ENCODE results near the gene ATOSB.

ATOSB gene

DNA sequence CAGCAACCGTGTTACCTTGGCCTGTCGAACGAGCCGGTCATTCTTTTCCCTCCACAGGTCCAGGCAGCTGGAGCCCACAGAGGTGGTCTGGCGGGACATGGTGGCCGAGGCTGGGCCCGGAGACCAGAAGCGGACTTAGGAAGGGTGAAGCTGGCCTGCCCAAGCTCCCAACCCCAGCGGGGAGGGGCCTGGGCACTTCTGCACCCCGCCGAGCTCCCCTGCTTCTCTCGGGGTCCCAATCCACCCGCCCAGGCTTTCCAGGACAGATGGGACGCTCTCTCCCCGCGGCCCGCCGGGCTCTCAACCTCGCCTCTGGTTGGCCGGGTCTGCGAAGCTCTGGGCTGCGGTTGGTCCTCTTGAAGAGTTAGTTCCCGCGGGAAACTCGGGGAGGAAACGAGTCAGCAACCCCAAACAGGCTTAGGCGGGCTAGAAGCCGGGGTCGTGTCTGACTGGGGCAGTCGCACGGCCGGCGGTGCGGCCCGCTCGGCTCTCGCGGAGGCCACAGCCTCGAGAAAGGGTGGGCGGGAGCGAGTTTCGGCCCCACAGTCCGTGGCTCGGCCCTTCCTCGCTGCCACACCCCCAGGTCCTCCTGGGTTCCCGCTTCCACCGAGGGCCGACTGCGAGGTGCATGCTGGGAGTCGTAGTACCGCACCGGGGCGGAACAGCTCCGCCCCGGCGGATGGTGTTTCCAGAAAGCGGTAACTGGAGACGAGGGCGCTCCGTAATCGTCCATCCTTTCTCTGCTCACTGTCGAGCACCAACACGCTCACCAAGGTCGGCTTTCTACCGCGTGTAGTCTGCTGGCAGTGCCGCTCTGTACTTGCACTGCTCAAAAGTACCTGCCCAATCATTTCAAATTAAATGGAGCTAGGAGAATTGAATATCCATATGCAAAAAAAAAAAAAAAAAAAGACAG is 36.0 kb downstream of the ATOSB start, which contains the start of gene FANCG (continued):
- TF ChIP-seq ZNF658 (tag by site-specific recombination; IDR thresholded peaks at IDR 0.05), result no peak
- TF ChIP-seq ZBTB20 (tag by site-specific recombination; IDR thresholded peaks at IDR 0.05), result peak; percentile 99
- peak; percentile 95 for TF ChIP-seq KLF9 (tag by site-specific recombination; IDR thresholded peaks at IDR 0.05; ENCODE audit: low read depth)
- TF ChIP-seq KLF10 (tag by site-specific recombination; IDR thresholded peaks at IDR 0.05), result peak; percentile 96
- TF ChIP-seq ZIC2 (tag by site-specific recombination; IDR thresholded peaks at IDR 0.05), result peak; percentile 36; the same call in 1 of the 2 replicates
- TF ChIP-seq WT1 (tag by site-specific recombination; IDR thresholded peaks at IDR 0.05), result no peak
- TF ChIP-seq KLF16 (tag by site-specific recombination; IDR thresholded peaks at IDR 0.05), result peak; percentile 55
- TF ChIP-seq SP3 (tag by site-specific recombination; IDR thresholded peaks at IDR 0.05), result peak; percentile 87
- TF ChIP-seq ZNF768 (tag by site-specific recombination; IDR thresholded peaks at IDR 0.05), result no peak
- no peak for TF ChIP-seq ZBTB44 (tag by site-specific recombination; IDR thresholded peaks at IDR 0.05)
- no peak for TF ChIP-seq MEIS1 (CRISPR knock-in tag; IDR thresholded peaks at IDR 0.05; ENCODE audit: borderline replicate concordance)
- TF ChIP-seq ZEB2 (tag by site-specific recombination; IDR thresholded peaks at IDR 0.05), result peak; percentile 99
- TF ChIP-seq, protein P1, sequence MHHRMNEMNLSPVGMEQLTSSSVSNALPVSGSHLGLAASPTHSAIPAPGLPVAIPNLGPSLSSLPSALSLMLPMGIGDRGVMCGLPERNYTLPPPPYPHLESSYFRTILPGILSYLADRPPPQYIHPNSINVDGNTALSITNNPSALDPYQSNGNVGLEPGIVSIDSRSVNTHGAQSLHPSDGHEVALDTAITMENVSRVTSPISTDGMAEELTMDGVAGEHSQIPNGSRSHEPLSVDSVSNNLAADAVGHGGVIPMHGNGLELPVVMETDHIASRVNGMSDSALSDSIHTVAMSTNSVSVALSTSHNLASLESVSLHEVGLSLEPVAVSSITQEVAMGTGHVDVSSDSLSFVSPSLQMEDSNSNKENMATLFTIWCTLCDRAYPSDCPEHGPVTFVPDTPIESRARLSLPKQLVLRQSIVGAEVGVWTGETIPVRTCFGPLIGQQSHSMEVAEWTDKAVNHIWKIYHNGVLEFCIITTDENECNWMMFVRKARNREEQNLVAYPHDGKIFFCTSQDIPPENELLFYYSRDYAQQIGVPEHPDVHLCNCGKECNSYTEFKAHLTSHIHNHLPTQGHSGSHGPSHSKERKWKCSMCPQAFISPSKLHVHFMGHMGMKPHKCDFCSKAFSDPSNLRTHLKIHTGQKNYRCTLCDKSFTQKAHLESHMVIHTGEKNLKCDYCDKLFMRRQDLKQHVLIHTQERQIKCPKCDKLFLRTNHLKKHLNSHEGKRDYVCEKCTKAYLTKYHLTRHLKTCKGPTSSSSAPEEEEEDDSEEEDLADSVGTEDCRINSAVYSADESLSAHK (tag by site-specific recombination; IDR thresholded peaks at IDR 0.05), result no peak
- no peak for TF ChIP-seq ZNF292 (tag by site-specific recombination; IDR thresholded peaks at IDR 0.05; ENCODE audit: borderline replicate concordance, low read depth)
- TF ChIP-seq KLF8 (tag by site-specific recombination; IDR thresholded peaks at IDR 0.05), result peak; percentile 85
- TF ChIP-seq, protein P2, sequence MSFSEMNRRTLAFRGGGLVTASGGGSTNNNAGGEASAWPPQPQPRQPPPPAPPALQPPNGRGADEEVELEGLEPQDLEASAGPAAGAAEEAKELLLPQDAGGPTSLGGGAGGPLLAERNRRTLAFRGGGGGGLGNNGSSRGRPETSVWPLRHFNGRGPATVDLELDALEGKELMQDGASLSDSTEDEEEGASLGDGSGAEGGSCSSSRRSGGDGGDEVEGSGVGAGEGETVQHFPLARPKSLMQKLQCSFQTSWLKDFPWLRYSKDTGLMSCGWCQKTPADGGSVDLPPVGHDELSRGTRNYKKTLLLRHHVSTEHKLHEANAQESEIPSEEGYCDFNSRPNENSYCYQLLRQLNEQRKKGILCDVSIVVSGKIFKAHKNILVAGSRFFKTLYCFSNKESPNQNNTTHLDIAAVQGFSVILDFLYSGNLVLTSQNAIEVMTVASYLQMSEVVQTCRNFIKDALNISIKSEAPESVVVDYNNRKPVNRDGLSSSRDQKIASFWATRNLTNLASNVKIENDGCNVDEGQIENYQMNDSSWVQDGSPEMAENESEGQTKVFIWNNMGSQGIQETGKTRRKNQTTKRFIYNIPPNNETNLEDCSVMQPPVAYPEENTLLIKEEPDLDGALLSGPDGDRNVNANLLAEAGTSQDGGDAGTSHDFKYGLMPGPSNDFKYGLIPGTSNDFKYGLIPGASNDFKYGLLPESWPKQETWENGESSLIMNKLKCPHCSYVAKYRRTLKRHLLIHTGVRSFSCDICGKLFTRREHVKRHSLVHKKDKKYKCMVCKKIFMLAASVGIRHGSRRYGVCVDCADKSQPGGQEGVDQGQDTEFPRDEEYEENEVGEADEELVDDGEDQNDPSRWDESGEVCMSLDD (tag by site-specific recombination; IDR thresholded peaks at IDR 0.05), result peak; percentile 40; the same call in 1 of the 2 replicates
- no peak for TF ChIP-seq ZNF664 (tag by site-specific recombination; IDR thresholded peaks at IDR 0.05)
- peak; percentile 93 for TF ChIP-seq PRDM10 (tag by site-specific recombination; IDR thresholded peaks at IDR 0.05)
- TF ChIP-seq, protein P3, sequence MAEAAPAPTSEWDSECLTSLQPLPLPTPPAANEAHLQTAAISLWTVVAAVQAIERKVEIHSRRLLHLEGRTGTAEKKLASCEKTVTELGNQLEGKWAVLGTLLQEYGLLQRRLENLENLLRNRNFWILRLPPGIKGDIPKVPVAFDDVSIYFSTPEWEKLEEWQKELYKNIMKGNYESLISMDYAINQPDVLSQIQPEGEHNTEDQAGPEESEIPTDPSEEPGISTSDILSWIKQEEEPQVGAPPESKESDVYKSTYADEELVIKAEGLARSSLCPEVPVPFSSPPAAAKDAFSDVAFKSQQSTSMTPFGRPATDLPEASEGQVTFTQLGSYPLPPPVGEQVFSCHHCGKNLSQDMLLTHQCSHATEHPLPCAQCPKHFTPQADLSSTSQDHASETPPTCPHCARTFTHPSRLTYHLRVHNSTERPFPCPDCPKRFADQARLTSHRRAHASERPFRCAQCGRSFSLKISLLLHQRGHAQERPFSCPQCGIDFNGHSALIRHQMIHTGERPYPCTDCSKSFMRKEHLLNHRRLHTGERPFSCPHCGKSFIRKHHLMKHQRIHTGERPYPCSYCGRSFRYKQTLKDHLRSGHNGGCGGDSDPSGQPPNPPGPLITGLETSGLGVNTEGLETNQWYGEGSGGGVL (tag by site-specific recombination; IDR thresholded peaks at IDR 0.05), result peak; percentile 28; the same call in 1 of the 2 replicates
- TF ChIP-seq ZNF132 (tag by site-specific recombination; IDR thresholded peaks at IDR 0.05; ENCODE audit: borderline replicate concordance), result no peak
- TF ChIP-seq SETDB1 (IDR thresholded peaks at IDR 0.05; ENCODE audit: insufficient read length, low read length), result no peak
- TF ChIP-seq ZNF670 (tag by site-specific recombination; IDR thresholded peaks at IDR 0.05; ENCODE audit: low read depth), result no peak
- no peak for TF ChIP-seq ZNF48 (tag by site-specific recombination; IDR thresholded peaks at IDR 0.05)
- peak; percentile 76 for TF ChIP-seq ZNF692 (tag by site-specific recombination; IDR thresholded peaks at IDR 0.05)
- peak; percentile 77 for TF ChIP-seq ZNF335 (tag by site-specific recombination; conservative IDR thresholded peaks at IDR 0.05)
